RPMI7951 (cell line): ENCODE data around the gene CAPN11. TPM values are rescaled to one million over a fixed set of nuclear protein-coding genes. Genes with fewer than 3 reads are reported as not detected.
"Not testable (repeated sequence)": the region's sequence is repeated elsewhere in the genome, so short reads cannot be mapped to it uniquely, and the experiment has no call there.

ENCODE experiments used
- DNase-seq: peaks from one replicate; pipeline ENCODE4 v3.0.0-alpha.2; 2012; ENCODE audit warnings: low read depth
- total RNA-seq: library from RNA; depleted of rRNA; stranded (reverse); fragments of >200 nt; shearing (Covaris generic); gene quantifications from 2 replicates; pipeline ENCODE4 v1.2.3, GENCODE V29; 2014

CAPN11 gene
- total RNA-seq, 1 experiment from 2014 or later, result not detected

- DNase-seq, result no peak
Measured at GRCh38 chr6:44131892-44132291, 26.7 kb upstream of the CAPN11 start.

DNA sequence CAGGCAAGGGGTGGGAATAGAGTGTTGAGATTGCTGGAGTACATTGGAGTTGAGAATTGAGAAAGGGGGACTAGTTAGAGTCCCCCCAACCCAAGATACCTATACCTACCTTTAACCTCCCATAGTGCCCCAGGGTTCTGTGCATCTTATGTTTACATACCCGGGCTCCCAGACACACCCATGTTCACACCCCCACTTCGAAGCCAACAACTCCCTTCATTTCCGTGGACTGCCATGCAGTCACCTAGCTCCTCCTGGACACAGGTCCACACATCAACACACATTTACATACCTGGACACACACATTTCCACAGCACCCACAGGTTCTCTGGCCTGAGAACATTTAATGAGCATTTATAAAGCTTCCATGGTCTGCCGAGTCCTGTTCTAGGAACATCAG is 26.1 kb upstream of the CAPN11 start:
- no peak for DNase-seq

GRCh38 chr6:44133003-44133931 is 25.4 kb upstream of the CAPN11 start:
- peak; percentile 67 for DNase-seq

DNA sequence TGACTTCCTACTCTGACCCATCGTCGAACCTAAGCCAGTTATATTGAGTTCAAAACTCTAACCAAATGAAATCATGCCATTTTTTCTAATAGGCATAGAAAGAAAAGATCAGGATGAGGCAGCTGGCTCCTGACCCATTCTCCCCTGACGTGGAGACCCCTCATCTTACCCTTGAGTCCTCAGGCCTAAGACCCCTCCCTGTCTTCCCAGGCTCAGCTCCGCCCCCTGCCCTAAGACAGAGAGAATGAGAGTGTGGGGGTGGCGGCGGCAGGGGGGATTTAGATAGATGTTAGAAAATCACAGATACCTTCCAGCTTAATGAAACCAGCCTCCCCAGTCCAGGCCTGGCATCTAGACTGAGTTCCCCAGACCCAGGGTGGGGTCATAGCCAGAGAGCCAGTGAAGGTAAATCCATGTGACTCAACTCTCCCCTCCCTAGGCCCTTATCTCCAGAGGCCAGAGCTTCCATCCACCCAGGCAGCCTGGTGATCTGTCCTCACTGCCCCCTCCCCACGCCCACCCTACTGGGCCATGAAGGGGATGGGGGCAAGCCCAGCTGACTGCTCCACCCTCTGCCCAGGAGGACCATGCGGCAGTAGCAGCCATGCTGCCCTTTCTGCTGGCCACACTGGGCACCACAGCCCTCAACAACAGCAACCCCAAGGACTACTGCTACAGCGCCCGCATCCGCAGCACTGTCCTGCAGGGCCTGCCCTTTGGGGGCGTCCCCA is 24.5 kb upstream of the CAPN11 start:
- no peak for DNase-seq

GRCh38 chr6:44135173-44135758 is 23.4 kb upstream of the CAPN11 start:
- no peak for DNase-seq

DNA sequence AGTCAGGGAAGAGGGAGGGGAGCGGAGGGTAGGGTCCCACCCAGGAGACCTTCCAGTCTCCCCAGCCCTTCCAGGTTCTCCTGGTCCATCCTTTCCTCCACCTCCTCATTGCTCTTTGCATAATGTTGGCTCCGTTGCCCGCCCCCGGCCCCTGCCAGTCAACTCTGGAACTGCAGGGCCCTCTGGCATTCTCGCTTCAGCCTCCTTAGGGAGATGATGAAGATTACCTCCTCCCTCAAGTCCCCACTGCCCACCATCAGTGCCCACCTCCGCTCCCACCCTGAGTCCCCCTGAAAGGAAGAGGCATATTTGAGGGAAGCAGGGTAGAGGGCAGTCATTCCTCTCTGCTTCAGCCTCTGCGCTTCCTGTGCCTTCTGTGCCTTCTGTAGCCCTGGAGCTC is 22.7 kb upstream of the CAPN11 start:
- DNase-seq, result no peak

DNA sequence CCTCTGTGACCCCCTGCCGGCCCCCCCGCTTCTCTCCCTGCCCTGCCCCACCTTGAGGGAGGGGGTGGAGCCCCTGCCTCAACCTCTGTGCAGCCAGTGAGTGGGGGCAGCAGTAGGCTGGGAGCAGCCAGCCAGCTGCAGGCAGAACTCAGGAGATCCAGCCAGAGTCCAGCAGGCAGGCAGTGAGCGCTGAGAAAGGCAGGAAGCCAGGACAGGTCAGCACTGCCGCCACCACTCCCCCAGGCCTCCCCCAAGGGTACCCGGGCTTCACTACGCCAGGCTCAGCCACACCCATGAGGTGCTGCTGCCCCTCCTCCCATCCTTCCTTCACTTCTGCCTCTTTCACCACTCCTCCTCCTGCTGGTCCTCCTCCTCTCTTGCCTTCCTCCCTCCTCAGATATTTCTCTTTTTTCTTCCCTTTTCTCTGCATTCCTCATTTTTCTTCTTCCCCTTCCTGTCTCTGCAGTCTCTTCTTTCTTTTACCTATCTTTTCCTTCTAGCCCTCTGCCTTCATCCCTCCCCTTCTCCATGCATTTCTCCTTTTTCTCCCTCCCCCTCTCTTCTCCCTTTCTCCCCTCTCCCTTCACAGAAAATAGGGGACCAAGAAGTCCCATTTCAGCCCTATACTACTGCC is 19.8 kb upstream of the CAPN11 start:
- no peak for DNase-seq

GRCh38 chr6:44139351-44139743 is 19.3 kb upstream of the CAPN11 start:
- no peak for DNase-seq

GRCh38 chr6:44142835-44143234 is 15.8 kb upstream of the CAPN11 start:
- DNase-seq, result no peak

GRCh38 chr6:44143731-44144130 is 14.9 kb upstream of the CAPN11 start:
- no peak for DNase-seq

- not testable (repeated sequence) for DNase-seq
Measured at GRCh38 chr6:44144536-44144935, 14.1 kb upstream of the CAPN11 start.

GRCh38 chr6:44145839-44146238 is 12.8 kb upstream of the CAPN11 start:
- no peak for DNase-seq

DNA sequence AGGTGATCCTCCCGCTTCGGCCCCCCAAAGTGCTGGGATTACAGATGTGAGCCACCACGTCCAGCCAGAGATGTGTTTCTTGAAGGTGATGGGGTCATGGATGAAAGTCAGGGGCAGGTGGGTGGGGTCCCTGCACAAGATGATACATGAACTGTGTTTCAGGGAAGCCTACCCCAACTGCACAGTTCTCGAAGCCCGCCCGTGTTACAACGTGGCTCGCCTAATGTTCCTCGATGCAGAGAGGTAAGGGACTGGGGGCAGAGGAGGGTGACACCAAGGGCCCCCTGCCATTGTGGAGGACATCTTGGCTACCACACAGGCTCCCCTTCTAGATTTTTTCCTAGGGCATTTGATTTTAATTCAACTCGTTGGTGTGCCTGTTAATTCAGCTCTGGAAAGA is 11.9 kb upstream of the CAPN11 start:
- no peak for DNase-seq

DNA sequence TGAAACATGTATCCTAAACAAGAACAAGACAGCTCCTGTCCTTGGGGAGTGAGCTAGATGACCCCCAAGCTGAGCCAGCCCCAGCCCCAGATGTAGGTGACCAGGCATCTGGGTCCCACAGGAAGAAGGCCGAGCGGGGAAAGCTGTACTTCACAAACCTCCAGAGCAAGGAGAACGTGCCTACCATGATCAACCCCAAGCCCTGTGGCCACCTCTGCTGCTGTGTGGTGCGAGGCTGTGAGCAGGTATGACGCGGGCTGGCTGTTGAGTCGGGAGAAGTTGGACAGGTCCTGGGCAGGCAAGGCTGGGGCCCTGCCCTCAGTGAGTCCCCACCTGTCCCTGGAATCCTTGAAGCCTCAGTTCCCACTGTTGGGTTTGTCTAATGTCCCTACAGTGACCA is 11.4 kb upstream of the CAPN11 start:
- no peak for DNase-seq

- DNase-seq, result no peak
Measured at GRCh38 chr6:44148306-44148705, 10.3 kb upstream of the CAPN11 start.

DNA sequence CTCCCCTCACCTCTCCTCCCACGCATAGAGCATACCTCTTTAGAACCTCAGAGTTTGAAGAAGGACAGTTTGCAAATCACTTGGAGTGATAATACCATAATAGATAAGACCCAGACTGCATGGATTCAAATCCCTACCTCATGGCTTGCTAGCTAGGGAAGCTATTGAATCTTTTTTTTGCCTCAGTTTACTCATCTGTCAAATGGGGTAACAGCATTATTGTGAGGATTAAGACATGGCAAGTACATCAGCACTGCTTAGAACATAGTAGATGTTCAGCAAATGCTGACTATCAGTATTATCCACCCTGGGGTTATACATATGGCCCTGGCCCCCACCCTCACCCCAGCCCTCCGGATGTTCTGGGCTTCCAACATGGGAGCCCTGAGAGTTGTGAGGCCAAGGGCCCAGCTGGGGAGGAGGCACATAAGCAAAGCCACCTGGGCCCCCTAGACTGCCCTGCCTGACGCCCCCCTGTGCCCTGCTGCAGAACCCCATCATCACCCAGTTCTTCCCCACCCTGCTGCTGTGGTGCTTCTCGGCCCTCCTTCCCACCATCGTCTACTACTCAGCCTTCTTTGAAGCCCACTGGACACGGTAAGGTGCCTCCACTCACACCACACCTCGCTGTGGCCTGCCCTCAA is 9.1 kb upstream of the CAPN11 start:
- DNase-seq, result no peak

DNA sequence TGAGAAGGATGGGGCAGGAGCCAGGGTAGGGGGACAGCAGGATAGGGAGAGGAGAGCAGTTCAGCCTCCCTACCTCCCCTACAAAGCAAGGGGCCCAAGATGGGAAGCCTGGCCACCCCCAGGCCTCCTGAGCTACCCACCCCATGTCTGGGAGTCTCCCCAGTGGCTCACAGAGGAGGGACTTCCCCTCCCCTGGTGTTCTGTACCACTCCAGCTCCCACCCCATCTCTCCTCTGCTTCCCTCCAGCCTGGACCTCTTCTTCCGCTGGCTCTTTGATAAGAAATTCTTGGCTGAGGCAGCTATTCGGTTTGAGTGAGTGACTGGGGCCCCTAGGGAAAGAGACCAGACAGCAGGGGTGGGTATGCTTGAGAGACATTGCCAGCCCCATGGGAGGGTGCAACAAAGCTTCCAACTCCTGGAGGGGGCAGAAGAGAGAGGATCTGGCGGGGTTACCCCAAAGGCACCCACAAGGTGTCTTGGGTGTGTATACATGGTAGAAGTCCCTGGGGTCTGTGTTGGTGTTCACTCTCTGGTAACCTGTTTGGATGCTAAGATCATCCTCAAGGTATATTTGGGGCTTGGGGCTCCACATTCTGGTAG is 8.2 kb upstream of the CAPN11 start:
- DNase-seq, result no peak

DNA sequence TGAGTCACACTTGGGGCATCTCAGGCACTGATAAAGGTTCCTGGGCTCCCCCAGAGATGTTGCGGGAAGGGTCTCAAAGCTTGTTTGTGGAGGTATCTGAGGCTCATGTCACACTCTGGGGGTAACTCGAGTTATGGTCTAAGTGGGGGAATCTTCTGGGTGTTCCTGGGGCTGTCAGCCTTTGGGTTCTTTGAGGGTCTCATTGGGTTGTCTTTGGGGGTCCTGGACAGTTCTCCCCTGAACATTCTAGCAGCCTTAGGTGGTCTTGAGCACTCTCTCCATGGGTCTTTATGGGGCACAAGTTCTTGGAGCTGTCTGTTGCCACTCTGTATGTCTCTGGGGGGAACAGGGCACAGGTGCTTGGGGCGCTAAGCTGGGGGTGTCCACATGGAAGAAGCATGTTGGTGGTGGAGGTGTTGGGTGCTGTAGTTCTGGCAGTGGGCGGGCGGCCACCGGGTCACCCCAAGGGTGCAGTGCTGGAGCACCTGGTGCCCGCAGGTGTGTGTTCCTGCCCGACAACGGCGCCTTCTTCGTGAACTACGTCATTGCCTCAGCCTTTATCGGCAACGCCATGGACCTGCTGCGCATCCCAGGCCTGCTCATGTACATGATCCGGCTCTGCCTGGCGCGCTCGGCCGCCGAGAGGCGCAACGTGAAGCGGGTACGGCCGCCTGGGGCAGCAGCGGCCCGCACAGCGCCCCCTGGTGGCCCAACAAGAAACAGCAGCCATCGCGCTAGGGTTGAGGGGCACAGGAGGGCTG is 7.1 kb upstream of the CAPN11 start:
- DNase-seq, result peak; percentile 49

DNA sequence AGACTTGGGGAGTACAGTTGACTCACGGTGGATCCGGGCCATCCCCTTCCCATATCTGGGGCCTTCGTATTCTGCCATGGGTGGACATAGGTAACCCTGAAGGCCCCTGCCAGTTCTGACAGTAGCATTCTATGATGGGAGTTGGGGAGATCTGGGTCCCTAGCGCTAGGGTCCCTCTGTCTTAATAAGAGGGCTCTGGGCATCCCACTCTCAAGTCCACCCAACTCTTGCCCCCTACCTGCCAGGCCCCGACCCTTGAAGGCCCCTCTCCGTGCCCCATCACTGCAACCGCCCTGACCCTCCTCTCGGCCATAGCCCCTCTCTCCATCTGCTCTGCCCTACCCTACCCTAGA is 6.5 kb upstream of the CAPN11 start:
- DNase-seq, result no peak

DNA sequence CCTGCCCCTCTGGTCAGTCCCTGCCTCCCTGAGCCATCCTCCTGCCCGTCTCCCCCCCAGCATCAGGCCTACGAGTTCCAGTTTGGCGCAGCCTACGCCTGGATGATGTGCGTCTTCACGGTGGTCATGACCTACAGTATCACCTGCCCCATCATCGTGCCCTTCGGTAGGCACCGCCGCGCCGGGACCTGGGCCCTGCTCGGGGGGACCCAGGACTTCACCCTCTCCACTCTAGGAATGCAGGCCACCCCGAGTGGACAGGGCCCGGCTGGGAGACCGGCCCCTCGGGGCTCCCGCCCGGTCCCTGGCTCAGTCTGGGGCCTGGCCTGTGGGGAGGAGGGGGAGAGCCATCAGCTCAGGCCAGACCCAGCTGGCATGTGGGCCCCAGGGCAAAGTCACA is 6.1 kb upstream of the CAPN11 start:
- no peak for DNase-seq

DNA sequence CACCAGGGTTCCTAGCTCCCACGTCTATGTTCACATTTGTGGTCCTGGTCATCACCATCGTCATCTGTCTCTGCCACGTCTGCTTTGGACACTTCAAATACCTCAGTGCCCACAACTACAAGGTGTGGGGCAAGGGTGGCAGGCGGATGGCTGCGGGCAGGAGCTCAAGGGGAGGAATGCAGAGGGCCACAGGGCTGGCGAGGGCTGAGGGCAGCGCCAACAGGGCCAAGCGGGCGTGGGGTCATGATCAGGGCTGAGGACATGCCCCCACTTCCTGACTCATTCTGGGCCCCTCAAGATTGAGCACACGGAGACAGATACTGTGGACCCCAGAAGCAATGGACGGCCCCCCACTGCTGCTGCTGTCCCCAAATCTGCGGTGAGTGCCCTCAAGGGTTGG is 4.6 kb upstream of the CAPN11 start:
- no peak for DNase-seq
